BE2C (cell line): ENCODE results near the gene TSPAN15.

ENCODE experiments used
- DNase-seq: peaks from one replicate; pipeline ENCODE4 v3.0.0-alpha.2; 2020
- H3K27me3 ChIP-seq: fragments of 250-450 bp; sonication (Bioruptor Pico); 2 replicates; pipeline ENCODE4 v1.5.1; 2020; ENCODE audit warnings: mild to moderate bottlenecking
- H3K36me3 ChIP-seq: fragments of 250-450 bp; sonication (Bioruptor Pico); 2 replicates; pipeline ENCODE4 v1.5.1; 2020; ENCODE audit warnings: mild to moderate bottlenecking
- H3K4me1 ChIP-seq: fragments of 250-450 bp; sonication (Bioruptor Pico); 2 replicates; pipeline ENCODE4 v1.5.1; 2020
- H3K4me3 ChIP-seq: 2 replicates; pipeline ENCODE4 v1.5.1; 2011; ENCODE audit warnings: low read depth, low read length
- H3K9me3 ChIP-seq: fragments of 250-450 bp; sonication (Bioruptor Pico); 2 replicates; pipeline ENCODE4 v1.5.1; 2020
- CTCF ChIP-seq: IDR thresholded peaks from 2 replicates; pipeline ENCODE4 v1.5.1; 2012; ENCODE audit warnings: mild to moderate bottlenecking, low read depth, low read length

TSPAN15 gene

GRCh38 chr10:69537449-69537848 is 86.2 kb downstream of the TSPAN15 start:
- Histone ChIP-seq H3K27me3 (no peaks in the 10 kb centered on the region), H3K4me1 (no peaks in the 10 kb centered on the region), H3K4me3 (no peak overlapping the region), H3K36me3 (no peaks in the 10 kb centered on the region), H3K9me3 (peaks cover 4% of the 10 kb centered on the region; the same call in 1 of the 2 replicates)
- no peak for TF ChIP-seq CTCF
- DNase-seq = no peak

- no peak for DNase-seq
- Histone ChIP-seq H3K36me3 (no peaks in the 10 kb centered on the region), H3K4me3 (no peak overlapping the region), H3K4me1 (no peaks in the 10 kb centered on the region), H3K9me3 (peaks cover 4% of the 10 kb centered on the region; the same call in 1 of the 2 replicates), H3K27me3 (no peaks in the 10 kb centered on the region)
- no peak for TF ChIP-seq CTCF
Measured at GRCh38 chr10:69538461-69538860, 87.2 kb downstream of the TSPAN15 start.

GRCh38 chr10:69541463-69541862 is 90.2 kb downstream of the TSPAN15 start:
- no peak overlapping the region for H3K4me3 ChIP-seq
- peaks cover 4% of the 10 kb centered on the region; the same call in 1 of the 2 replicates for H3K9me3 ChIP-seq
- no peak for DNase-seq
- H3K4me1 ChIP-seq = no peaks in the 10 kb centered on the region
- TF ChIP-seq CTCF = no peak
- no peaks in the 10 kb centered on the region for H3K36me3 ChIP-seq
- H3K27me3 ChIP-seq = no peaks in the 10 kb centered on the region

GRCh38 chr10:69549959-69550358 is 98.7 kb downstream of the TSPAN15 start:
- Histone ChIP-seq H3K27me3 (peaks cover 7% of the 10 kb centered on the region; the same call in 1 of the 2 replicates), H3K4me3 (no peak overlapping the region), H3K4me1 (no peaks in the 10 kb centered on the region), H3K36me3 (no peaks in the 10 kb centered on the region), H3K9me3 (no peaks in the 10 kb centered on the region)
- no peak for DNase-seq
- no peak for TF ChIP-seq CTCF

GRCh38 chr10:69552268-69552667 is 101.0 kb downstream of the TSPAN15 start:
- no peak for TF ChIP-seq CTCF
- peaks cover 7% of the 10 kb centered on the region; the same call in 1 of the 2 replicates for H3K27me3 ChIP-seq
- DNase-seq = no peak
- no peaks in the 10 kb centered on the region for H3K9me3 ChIP-seq
- H3K4me3 ChIP-seq = no peak overlapping the region
- H3K4me1 ChIP-seq = no peaks in the 10 kb centered on the region
- H3K36me3 ChIP-seq = no peaks in the 10 kb centered on the region

- Histone ChIP-seq H3K9me3 (no peaks in the 10 kb centered on the region), H3K27me3 (peaks cover 7% of the 10 kb centered on the region; the same call in 1 of the 2 replicates), H3K4me3 (no peak overlapping the region), H3K36me3 (no peaks in the 10 kb centered on the region), H3K4me1 (no peaks in the 10 kb centered on the region)
- DNase-seq = no peak
- TF ChIP-seq CTCF = no peak
Measured at GRCh38 chr10:69553328-69553727, 102.1 kb downstream of the TSPAN15 start.
